GM23248 (cell line): ENCODE measurements around the gene M1AP. TPM values are rescaled to one million over a fixed set of nuclear protein-coding genes. Genes with fewer than 3 reads are reported as not detected.
A peak's percentile ranks its signal among the peaks of the same experiment; 100 is the strongest.

Source experiments
- DNase-seq: peaks from one replicate; pipeline ENCODE4 v3.0.0-alpha.2; 2015
- H2AFZ ChIP-seq: fragments of 200-600 bp; sonication (generic); 2 replicates; pipeline ENCODE4 v1.6.1; 2016; ENCODE audit warnings: antibody characterized with exemption
- H3F3A ChIP-seq: fragments of 200-600 bp; sonication (generic); 2 replicates; pipeline ENCODE4 v1.6.1; 2016; ENCODE audit warnings: mild to moderate bottlenecking, antibody characterized with exemption, mixed run types; ENCODE audit not compliant: insufficient read depth
- H3K27ac ChIP-seq: fragments of 200-600 bp; sonication (generic); 2 replicates; pipeline ENCODE4 v1.5.1; 2016; ENCODE audit warnings: mild to moderate bottlenecking
- H3K27me3 ChIP-seq: fragments of 200-600 bp; sonication (generic); replicated peaks from 2 replicates; pipeline ENCODE4 v1.6.1; 2016; ENCODE audit warnings: mild to moderate bottlenecking; ENCODE audit not compliant: insufficient read depth
- H3K36me3 ChIP-seq: fragments of 200-600 bp; sonication (generic); 2 replicates; pipeline ENCODE4 v1.6.1; 2016; ENCODE audit warnings: low read depth, mild to moderate bottlenecking
- H3K4me1 ChIP-seq: fragments of 200-600 bp; sonication (generic); 2 replicates; pipeline ENCODE4 v1.6.1; 2016; ENCODE audit warnings: mild to moderate bottlenecking; ENCODE audit not compliant: insufficient read depth
- H3K4me2 ChIP-seq: fragments of 200-600 bp; sonication (generic); one replicate; pipeline ENCODE4 v1.6.1; 2016; ENCODE audit warnings: mild to moderate bottlenecking; ENCODE audit not compliant: unreplicated experiment
- H3K4me3 ChIP-seq: fragments of 200-600 bp; sonication (generic); 2 replicates; pipeline ENCODE4 v1.5.1; 2016; ENCODE audit warnings: mild to moderate bottlenecking
- H3K79me2 ChIP-seq: fragments of 200-600 bp; sonication (generic); 2 replicates; pipeline ENCODE4 v1.6.1; 2016; ENCODE audit warnings: mild to moderate bottlenecking; ENCODE audit not compliant: insufficient read depth
- H3K9ac ChIP-seq: fragments of 200-600 bp; sonication (generic); 2 replicates; pipeline ENCODE4 v1.6.1; 2016; ENCODE audit warnings: mild to moderate bottlenecking
- H3K9me2 ChIP-seq: fragments of 200-600 bp; sonication (generic); 2 replicates; pipeline ENCODE4 v1.6.1; 2016; ENCODE audit warnings: mixed run types, mild to moderate bottlenecking, moderate library complexity; ENCODE audit not compliant: insufficient read depth
- H3K9me3 ChIP-seq: fragments of 200-600 bp; sonication (generic); one replicate; pipeline ENCODE4 v1.6.1; 2017; ENCODE audit warnings: low read depth
- H4K20me1 ChIP-seq: fragments of 200-600 bp; sonication (generic); 2 replicates; pipeline ENCODE4 v1.6.0; 2016; ENCODE audit not compliant: insufficient read depth
- EZH2 ChIP-seq: fragments of 200-600 bp; sonication (generic); IDR thresholded peaks from 2 replicates; pipeline ENCODE4 v1.6.1; 2018; ENCODE audit warnings: antibody characterized with exemption, mild to moderate bottlenecking; ENCODE audit not compliant: insufficient read depth, poor library complexity, severe bottlenecking
- EZH2phosphoT487 ChIP-seq: fragments of 200-600 bp; sonication (generic); IDR thresholded peaks from 2 replicates; pipeline ENCODE4 v1.6.1; 2018; ENCODE audit warnings: antibody characterized with exemption, moderate library complexity, mild to moderate bottlenecking, low read depth; ENCODE audit not compliant: insufficient read depth
- WGBS, 2 experiments: methylation state at CpG; one replicate each; pipeline ENCODE4 v1.1.6; 2015 to 2017; ENCODE audit warnings: low lambda C conversion rate in 2 of 2, low coverage in 1 of 2; ENCODE audit errors: missing lambda C conversion rate in 2 of 2; 5-methylcytosine and 5-hydroxymethylcytosine counted together
- in situ Hi-C: fragments of 300-500 bp; cut with MboI; formaldehyde crosslinking; loops from 2 replicates; pipeline ENCODE4 v1.15.0; 2020
- polyA plus RNA-seq: library from polyadenylated mRNA; unstranded; fragments of >200 nt; fragmentation: Nextera tagmentation; extraction: Ambion mirVana; gene quantifications from 2 replicates; pipeline ENCODE4 v1.2.1, GENCODE V29; 2016
- total RNA-seq: library from RNA; depleted of rRNA; stranded (reverse); fragments of >200 nt; shearing (Covaris generic); gene quantifications from 2 replicates; pipeline ENCODE4 v1.2.3, GENCODE V29; 2014

The M1AP gene
- total and polyA plus RNA-seq, 2 experiments from 2014 or later = 0.18 to 1.5 TPM

- H3K4me1 ChIP-seq = no peaks in the 10 kb centered on the region
- H3K4me3 ChIP-seq = no peak overlapping the region
- in situ Hi-C loops = no loop called here
- no peaks in the 10 kb centered on the region for H4K20me1 ChIP-seq
- no peaks in the 10 kb centered on the region for H3K9me3 ChIP-seq
- no peak overlapping the region for H3K27ac ChIP-seq
- no peaks in the 10 kb centered on the region for H3F3A ChIP-seq
- no peak overlapping the region for H2AFZ ChIP-seq
- no peaks in the 10 kb centered on the region for H3K27me3 ChIP-seq
- WGBS, 2 experiments = 39 to 41% methylated on average over 3 of the region's 3 CpGs
- H3K4me2 ChIP-seq = no peak overlapping the region
- no peak overlapping the region for H3K9ac ChIP-seq
- H3K36me3 ChIP-seq = no peaks in the 10 kb centered on the region
- H3K9me2 ChIP-seq = no peaks in the 10 kb centered on the region
- H3K79me2 ChIP-seq = no peaks in the 10 kb centered on the region
- DNase-seq = no peak
- TF ChIP-seq EZH2phosphoT487 = no peak
- TF ChIP-seq EZH2 = no peak
Observed at GRCh38 chr2:74628538-74629105, 19.5 kb downstream of the M1AP start.

GRCh38 chr2:74625658-74626425 is 22.3 kb downstream of the M1AP start:
- Histone ChIP-seq H3K9me3 (no peaks in the 10 kb centered on the region), H4K20me1 (no peaks in the 10 kb centered on the region), H3K36me3 (no peaks in the 10 kb centered on the region), H3K79me2 (no peaks in the 10 kb centered on the region), H3K9ac (no peak overlapping the region), H3K9me2 (no peaks in the 10 kb centered on the region), H3K4me3 (no peak overlapping the region), H3K27ac (no peak overlapping the region), H2AFZ (no peak overlapping the region), H3K4me2 (no peak overlapping the region), H3K4me1 (no peaks in the 10 kb centered on the region), H3F3A (no peaks in the 10 kb centered on the region), H3K27me3 (no peaks in the 10 kb centered on the region)
- in situ Hi-C loops = no loop called here
- TF ChIP-seq EZH2 (no peak), EZH2phosphoT487 (no peak)
- peak; percentile 18 for DNase-seq
- WGBS, 2 experiments = 63 to 65% methylated on average over 5 of the region's 5 CpGs

GRCh38 chr2:74620671-74621070 is 27.5 kb downstream of the M1AP start:
- Histone ChIP-seq H3K27ac (no peak overlapping the region), H3K9ac (no peak overlapping the region), H3K4me1 (no peaks in the 10 kb centered on the region), H3K9me3 (no peaks in the 10 kb centered on the region), H3F3A (no peaks in the 10 kb centered on the region), H3K36me3 (no peaks in the 10 kb centered on the region), H3K4me3 (no peak overlapping the region), H3K4me2 (no peak overlapping the region), H2AFZ (no peak overlapping the region), H3K79me2 (no peaks in the 10 kb centered on the region), H3K9me2 (no peaks in the 10 kb centered on the region), H4K20me1 (no peaks in the 10 kb centered on the region), H3K27me3 (peaks cover 31% of the 10 kb centered on the region)
- in situ Hi-C loops = no loop called here
- DNase-seq = peak; percentile 43
- TF ChIP-seq EZH2phosphoT487 (no peak), EZH2 (no peak)
- WGBS, 2 experiments = 63 to 66% methylated on average over 12 of the region's 12 CpGs

GRCh38 chr2:74619651-74620297 is 28.4 kb downstream of the M1AP start:
- H3K36me3 ChIP-seq = no peaks in the 10 kb centered on the region
- no peak for DNase-seq
- no peak overlapping the region for H3K9ac ChIP-seq
- no peak overlapping the region for H3K4me3 ChIP-seq
- 73 to 75% methylated on average over 5 of the region's 5 CpGs for WGBS, 2 experiments
- peaks cover 40% of the 10 kb centered on the region for H3K27me3 ChIP-seq
- no peaks in the 10 kb centered on the region for H3K9me2 ChIP-seq
- no peaks in the 10 kb centered on the region for H3K79me2 ChIP-seq
- no peak overlapping the region for H3K4me2 ChIP-seq
- no peaks in the 10 kb centered on the region for H3K9me3 ChIP-seq
- H4K20me1 ChIP-seq = no peaks in the 10 kb centered on the region
- in situ Hi-C loops = no loop called here
- no peaks in the 10 kb centered on the region for H3F3A ChIP-seq
- no peaks in the 10 kb centered on the region for H3K4me1 ChIP-seq
- no peak overlapping the region for H2AFZ ChIP-seq
- no peak for TF ChIP-seq EZH2phosphoT487
- no peak for TF ChIP-seq EZH2
- H3K27ac ChIP-seq = no peak overlapping the region
